ENCODE results near the gene FAM9A.

The FAM9A gene

DNA sequence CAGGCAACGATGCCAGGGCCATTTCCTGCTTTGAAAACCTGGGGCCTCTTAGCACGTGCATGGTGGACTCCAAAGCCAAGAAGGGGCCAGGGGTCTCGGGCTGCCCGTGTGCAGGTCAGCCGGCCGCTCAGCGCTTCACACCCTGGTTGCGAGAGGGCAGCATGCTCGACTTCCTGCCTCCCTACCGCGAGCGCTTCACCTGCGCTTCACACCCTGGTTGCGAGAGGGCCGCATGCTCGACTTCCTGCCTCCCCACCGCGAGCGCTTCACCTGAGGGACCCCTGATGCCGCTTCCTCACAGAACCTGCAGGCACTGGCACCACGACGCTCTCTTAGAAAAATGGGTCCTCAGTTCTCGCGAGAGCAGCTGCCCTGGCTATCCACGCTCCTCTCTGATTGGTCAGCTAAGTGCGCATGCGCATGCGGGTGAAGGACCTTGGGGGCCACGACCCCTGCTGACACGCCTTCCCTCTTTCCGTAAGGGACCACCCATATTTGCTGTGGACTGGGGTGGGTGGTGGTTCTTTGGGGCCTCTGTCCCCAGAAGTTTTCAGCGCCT is at the start of gene FAM9A:
Gene FAM9A, minus strand, starts transcription at position 343 of the 559 bp plus-strand sequence. CDS start 1,212 bp downstream, outside the sequence.
- no peak for DNase-seq

DNA sequence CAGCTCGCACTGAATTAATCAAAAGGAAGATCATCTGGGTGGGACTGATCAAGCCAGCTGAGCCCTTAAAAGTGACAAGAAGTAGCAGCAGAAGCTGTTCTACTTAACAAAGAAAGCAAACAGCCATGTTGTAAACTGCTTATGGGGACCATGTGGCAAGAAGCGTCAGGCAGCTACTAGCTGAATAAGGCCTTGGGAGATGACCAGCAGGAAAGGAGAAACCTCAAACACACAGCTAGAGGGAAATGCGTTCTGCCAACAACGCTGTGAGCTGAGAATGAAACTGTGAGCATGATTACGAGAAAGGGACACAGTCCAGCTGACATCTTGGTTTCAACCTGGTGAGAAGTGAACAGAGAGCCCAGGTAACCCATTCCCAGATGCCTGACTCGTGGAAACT is 49.3 kb upstream of the FAM9A start:
- no peak for DNase-seq

- no peak for DNase-seq
Observed at GRCh38 chrX:8849945-8850344, 48.8 kb upstream of the FAM9A start.

DNA sequence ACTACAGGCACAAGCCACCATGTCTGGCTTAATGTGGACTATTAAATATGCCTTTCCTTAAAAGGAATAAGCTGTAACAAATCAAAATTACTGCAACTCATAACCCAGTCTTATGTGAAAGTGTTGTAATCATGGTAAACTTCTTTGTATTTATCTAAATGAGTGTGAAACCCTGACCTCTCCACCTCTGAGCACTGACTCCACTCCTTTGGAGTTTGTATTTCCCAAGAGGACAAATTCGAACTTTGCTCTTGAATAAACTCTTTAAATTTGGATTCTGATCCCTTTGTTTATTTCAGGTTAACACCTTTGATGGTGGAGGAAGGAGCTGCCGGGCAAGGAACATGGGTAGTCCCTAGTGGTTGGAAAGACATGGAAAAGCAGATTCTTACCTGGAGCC is 48.3 kb upstream of the FAM9A start:
- DNase-seq = no peak

- no peak for DNase-seq
Observed at GRCh38 chrX:8848911-8849310, 47.7 kb upstream of the FAM9A start.

- DNase-seq = no peak
Observed at GRCh38 chrX:8848441-8848840, 47.3 kb upstream of the FAM9A start.

DNA sequence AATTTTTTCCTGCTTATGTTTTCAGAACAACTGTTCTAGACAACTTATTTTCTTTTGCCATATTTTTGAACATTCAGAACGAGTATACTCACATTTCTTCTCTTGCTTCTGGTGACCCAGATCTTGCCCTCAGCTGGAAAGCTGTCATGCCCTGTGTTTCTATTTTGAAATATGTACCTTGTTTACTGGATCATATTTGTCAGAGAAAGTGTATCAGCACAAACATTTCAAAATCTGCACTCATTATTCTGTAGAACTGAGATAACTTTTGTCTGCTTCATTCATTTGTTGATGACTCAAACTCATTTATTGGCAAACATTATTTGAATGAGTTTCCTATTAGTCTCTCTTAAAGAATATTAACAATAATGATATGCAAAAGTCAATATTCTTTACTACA is 46.2 kb upstream of the FAM9A start:
- no peak for DNase-seq

- no peak for DNase-seq
Observed at GRCh38 chrX:8846266-8846665, 45.1 kb upstream of the FAM9A start.

DNA sequence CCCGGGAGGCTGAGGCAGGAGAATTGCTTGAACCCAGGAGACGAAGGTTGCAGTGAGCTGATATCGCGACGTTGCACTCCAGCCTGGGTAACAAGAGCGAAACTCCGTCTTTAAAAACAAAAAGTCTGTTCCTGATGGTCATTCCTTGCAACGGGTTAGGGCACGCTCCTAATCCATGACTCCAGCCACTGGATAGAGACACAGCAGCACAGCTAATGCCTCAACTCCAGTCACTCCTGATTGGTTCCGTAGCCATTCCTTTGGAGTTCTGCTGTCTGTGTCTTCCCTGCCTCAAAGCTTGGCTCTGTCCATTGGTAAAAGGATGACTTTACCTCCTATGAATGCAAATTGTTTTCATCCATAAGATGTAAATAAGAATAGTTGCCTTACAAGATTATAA is 44.3 kb upstream of the FAM9A start:
- no peak for DNase-seq

DNA sequence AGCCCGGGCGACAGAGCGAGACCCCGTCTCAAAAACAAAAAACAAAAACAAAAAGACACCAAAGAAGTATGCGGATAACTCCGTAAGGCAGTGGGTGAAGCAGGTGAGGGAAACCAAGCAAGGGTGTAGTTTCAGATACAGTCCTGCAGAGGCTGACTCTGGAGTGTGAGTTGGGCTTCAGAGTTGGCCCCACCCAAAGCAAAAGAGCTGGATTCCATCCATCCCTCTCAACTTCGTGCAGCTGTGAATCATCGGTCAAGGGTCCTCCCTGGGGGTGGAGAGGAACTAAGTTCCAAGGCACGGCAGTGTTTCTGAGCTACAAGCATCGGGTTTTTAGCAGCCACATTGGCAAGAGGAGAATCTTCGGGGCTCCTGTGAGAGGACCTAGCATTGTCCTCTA is 43.9 kb upstream of the FAM9A start:
- DNase-seq = no peak

DNA sequence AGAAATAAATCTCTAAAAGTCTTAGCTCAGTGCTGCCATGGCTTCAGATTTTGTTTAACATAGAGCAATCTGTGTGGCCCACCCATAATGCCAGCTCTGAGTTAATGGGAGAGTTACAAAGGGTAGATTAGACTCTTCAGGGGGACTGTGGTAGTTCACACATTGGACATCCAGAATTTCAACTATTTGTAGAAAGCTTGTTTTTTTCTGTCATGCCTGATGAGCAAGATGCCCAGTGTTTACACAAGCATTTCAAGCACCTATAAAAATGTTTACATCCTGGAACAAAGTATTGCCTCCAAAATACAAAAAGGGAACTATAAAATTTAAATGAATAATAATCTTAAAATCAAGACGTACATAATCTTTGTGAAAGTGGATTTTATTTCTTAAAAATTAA is 43.0 kb upstream of the FAM9A start:
- no peak for DNase-seq

DNA sequence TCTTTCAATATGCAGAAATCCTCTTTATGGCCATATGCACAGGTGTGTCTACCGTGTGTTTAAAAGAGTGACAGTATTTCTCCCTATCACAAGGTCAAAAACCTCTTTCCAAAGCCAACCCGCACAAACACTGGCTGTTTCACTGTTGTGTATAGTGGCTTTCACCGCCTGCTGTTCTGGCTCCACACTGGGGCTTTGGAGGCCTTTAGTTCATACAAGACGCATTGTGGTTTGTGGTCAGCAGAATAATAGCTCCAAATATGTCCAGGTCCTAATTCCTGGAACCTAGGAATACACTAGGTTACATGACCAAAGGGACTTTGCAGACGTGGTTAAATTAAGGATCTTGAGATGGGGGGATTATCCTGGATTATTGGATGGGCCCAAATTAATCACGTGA is 40.7 kb upstream of the FAM9A start:
- no peak for DNase-seq

DNA sequence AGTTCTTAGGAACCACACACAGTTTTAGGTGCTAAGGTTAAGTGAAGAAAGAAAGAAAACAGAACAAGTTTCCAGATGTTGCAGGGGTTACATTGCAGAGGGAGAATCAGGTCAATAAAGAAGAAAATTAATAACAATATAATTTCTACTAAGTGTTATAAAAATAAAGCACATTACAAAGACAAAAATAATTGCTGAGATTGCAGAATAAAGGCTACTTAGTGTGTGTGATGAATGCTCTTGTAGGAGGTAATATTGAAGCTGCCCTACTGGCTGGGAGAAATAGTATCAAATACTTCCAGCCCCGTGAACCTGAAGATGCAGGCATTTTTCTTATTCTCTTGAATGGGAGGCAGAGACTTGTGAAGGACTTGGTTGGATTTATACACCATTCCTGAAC is 33.2 kb upstream of the FAM9A start:
- no peak for DNase-seq

DNA sequence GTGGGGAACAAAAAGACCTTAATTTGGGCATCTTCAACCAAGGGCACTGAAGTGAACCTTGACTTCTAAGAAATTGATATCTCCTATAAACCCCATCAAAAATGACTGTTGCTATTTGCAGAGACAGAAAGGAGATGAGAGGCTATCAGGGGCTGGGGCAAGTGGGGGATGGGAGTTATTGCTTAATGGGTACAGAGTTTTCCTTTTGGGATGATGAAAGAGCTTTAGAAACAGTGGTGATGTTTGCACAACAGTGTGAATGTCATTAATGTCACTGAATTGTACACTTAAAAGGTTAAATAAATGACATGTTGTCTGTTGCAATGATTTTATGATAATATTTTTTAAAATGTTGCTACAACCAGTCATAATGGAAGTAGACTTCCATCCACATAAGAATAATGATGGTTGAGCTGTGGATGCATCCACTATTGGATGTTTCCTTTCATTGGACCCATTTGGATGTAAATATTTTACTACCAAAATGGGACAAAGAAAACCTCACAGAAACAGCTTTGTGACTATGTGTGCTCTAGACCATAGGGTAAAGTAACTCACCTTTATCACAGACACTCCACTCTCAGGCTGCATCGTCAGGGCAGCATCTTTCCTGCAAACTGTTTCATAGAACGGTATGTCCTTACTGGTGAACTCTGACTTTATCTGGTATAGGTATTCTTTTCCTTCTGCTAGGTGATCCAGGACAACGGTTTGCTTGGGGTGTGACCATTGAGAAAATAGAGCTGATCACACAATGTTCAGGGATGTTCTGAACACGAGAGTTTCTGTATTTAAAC is 31.6 kb upstream of the FAM9A start:
- DNase-seq = no peak

DNA sequence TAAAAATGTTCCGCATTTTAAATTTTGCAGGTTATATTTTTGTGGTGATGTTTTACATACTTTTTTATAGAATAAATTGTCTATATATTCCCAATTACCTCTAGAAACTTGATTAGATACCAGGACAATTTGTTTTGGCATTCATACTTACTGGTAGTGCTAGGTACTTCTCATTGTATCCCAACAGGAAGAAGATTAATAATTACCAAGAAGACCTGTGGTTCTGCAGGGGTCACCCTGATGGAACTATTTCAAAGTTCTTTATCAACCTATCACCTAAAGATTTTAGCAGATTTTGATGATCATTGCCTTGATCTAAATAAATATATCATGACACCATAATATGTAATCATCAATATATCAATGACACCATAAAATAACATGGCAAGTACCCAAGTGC is 22.5 kb upstream of the FAM9A start:
- DNase-seq = no peak

DNA sequence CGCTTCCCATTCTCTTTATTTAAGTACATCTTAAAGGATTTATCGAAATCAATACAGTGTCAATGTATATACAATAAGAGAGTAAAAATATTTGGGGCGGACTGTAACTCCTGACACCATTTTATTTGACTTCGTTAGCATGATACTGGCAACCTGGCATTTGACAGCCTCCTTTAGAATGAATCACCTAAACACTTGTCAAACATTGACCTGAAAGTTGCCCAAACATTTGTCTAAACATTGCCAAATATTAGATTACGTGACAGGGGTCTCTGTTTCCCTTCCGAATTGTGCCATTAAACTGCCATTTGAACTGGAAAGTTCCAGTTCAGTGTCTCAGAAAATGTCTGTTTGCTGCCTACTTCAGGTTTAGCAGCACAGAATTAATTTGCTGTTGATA is 20.8 kb upstream of the FAM9A start:
- DNase-seq = no peak

- DNase-seq = no peak
Observed at GRCh38 chrX:8820910-8821527, 19.8 kb upstream of the FAM9A start.

DNA sequence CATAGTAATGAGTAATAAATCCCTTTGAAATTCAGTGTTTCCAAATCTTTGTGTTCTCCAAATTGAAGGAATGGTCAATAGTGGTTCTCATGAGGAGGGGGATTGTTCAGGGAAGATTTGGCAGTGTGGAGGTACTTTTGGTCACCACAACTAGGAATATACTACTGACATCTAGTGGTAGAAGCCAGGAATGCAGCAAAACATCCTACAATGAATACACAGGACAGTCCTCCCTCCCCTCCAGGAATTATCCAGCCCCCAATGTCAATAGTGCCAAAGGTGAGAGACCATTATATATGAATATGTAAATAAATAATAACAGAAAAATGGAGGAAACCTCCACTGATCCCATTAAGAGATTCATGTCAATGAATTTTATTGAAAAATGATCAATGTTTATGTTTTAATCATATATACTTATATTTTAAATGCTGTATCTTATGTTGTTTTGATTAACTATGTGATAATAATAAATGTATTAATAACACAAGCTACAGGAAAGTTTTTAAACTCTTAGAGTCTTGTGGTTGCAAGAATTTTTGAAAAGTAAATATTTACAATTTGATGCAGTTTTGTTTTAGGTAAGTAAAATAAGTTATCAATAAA is 14.4 kb upstream of the FAM9A start:
- DNase-seq = no peak

- no peak for DNase-seq
Observed at GRCh38 chrX:8813036-8813435, 11.9 kb upstream of the FAM9A start.

DNA sequence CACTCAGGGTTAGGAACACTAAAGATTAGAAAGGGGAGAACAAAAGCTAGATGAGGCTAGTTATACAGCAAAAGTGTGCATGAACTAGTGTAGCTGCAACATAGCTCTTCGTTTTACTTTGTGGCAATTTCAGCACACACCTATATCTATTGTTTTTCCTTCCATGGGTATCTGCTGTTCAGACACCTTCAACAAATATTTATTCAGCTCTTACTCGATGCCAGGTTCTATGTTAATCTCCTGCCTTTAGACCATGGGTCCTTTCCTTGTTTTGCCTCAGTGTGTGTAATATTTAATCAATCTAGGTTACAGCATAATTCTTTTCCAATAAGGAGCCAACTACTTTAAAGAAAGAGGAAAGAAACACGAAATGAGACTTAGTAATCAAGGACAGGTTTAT is 10.4 kb upstream of the FAM9A start:
- DNase-seq = no peak

DNA sequence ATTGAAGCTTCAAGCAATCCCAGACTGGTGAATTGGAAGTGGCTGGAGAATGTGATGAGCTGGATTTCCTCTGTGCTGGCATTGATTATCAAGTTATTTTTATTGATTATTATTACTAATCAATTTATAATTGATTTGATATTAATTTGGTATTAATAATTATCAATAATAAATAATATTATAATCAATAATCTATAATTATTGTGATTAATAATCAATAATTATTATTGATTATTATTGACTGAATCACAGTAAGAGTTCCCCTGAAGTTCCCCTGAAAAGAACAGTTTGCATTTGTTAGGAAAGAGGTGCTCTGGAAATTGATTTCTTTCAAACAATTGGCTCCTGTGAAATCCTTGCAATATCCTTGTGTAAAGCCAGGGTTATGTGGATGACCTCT is 7.5 kb upstream of the FAM9A start:
- DNase-seq = no peak

DNA sequence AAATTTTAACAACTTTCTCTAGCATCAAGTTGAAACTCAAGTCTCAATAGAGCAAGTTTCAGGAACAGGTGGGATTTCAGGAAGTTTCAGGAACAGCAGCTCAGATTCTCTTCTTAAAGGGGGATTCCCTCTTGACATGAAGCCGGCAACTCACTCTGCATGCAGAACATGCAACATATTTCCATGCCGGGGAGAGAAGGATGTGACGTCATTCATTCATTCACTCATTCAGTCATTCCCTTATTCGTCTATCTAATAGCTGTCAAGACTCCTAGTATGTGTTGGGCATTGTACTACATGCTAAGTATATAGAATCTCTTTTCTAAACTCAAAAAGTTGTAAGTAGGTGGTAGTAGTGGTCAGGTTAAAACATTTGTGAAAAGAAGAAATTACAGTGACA is 4.8 kb upstream of the FAM9A start:
- no peak for DNase-seq

DNA sequence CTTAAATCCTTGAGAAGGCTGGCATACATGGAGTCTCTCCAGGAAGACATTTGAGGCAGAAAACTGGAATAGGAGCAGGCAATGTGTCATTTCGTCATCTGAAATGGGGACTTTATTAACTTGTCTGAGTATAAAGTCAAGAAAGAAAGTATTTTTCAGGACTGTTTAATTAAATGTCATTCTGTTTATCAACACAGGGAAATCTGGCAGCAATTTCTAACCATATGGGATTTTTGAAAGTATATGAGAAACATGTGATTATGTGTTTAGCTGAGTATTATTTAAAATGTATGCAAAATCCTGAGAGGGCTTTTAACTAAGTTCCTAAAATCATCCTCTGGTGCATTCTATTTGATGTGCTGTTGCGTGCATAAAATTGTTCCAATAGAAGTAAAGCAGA is 3.9 kb upstream of the FAM9A start:
- DNase-seq = no peak

GRCh38 chrX:8803326-8803725 is 2.1 kb upstream of the FAM9A start:
- DNase-seq = no peak
